ENCODE data around the gene GRIP2.

The GRIP2 gene

GRCh38 chr3:14457999-14458398 lies 82.1 kb downstream of the GRIP2 start:
- DNase-seq: no peak
- H2BK15ac ChIP-seq (ENCODE audit: low read depth, poor library complexity, severe bottlenecking): no peak overlapping the region
- peaks cover 73% of the 10 kb centered on the region for H3K4me1 ChIP-seq (ENCODE audit: control insufficient read depth, insufficient read depth, low read depth, low read length)
- peak overlapping the region; percentile 12 for H3K4me2 ChIP-seq (ENCODE audit: low read length, poor library complexity, severe bottlenecking)
- no peaks in the 10 kb centered on the region for H3K9me3 ChIP-seq (ENCODE audit: control insufficient read depth, low read length)
- no peak overlapping the region for H3K4ac ChIP-seq (ENCODE audit: low read depth in 1 of 2, low read length in 2 of 2)
- peak overlapping the region; percentile 77 for H2BK5ac ChIP-seq (ENCODE audit: low read depth, low read length, poor library complexity, severe bottlenecking)
- no peak overlapping the region for H3K14ac ChIP-seq (ENCODE audit: low read length in 2 of 2)
- no peak overlapping the region for H2BK120ac ChIP-seq (ENCODE audit: low read depth, low read length)
- H3K9ac ChIP-seq (ENCODE audit: low read length): no peak overlapping the region
- H3K27me3 ChIP-seq (ENCODE audit: control insufficient read depth in 1 of 2, insufficient read depth in 1 of 2, low read length in 2 of 2): no peaks in the 10 kb centered on the region
- H3K36me3 ChIP-seq (ENCODE audit: control insufficient read depth in 1 of 2, insufficient read depth in 2 of 2, low read depth in 1 of 2, low read length in 2 of 2): peaks cover 36 to 68% of the 10 kb centered on the region in 2 experiments
- H3K23ac ChIP-seq (ENCODE audit: low read length in 2 of 2): no peak overlapping the region
- no peak overlapping the region for H4K91ac ChIP-seq (ENCODE audit: low read length)
- peak overlapping the region; percentile 83 for H2AK5ac ChIP-seq (ENCODE audit: low read length, severe bottlenecking)
- no peak overlapping the region for H4K8ac ChIP-seq (ENCODE audit: low read length)
- H3K18ac ChIP-seq (ENCODE audit: low read depth in 1 of 2, low read length in 2 of 2): peak overlapping the region in 1 of 2 experiments; percentile 22
- H2AFZ ChIP-seq (ENCODE audit: low read depth, low read length): no peak overlapping the region
- 79% methylated on average over 8 of the region's 9 CpGs for WGBS
- H3K27ac ChIP-seq (ENCODE audit: low read length, poor library complexity, severe bottlenecking): peak overlapping the region; percentile 94
- no peak overlapping the region for H3K4me3 ChIP-seq (ENCODE audit: insufficient read depth in 1 of 2, low read depth in 1 of 2, low read length in 2 of 2)
- H3K79me1 ChIP-seq (replicated peaks; ENCODE audit: low read length, poor library complexity, severe bottlenecking): peaks cover 13% of the 10 kb centered on the region
- no peak overlapping the region for H2BK12ac ChIP-seq (ENCODE audit: low read length in 2 of 2)

GRCh38 chr3:14457481-14457880 lies 82.7 kb downstream of the GRIP2 start:
- H2BK5ac ChIP-seq (ENCODE audit: low read depth, low read length, poor library complexity, severe bottlenecking): no peak overlapping the region
- H2AFZ ChIP-seq (ENCODE audit: low read depth, low read length): no peak overlapping the region
- H3K27me3 ChIP-seq (ENCODE audit: control insufficient read depth in 1 of 2, insufficient read depth in 1 of 2, low read length in 2 of 2): no peaks in the 10 kb centered on the region
- H3K14ac ChIP-seq (ENCODE audit: low read length in 2 of 2): no peak overlapping the region
- H4K8ac ChIP-seq (ENCODE audit: low read length): no peak overlapping the region
- H3K4me2 ChIP-seq (ENCODE audit: low read length, poor library complexity, severe bottlenecking): no peak overlapping the region
- no peak overlapping the region for H3K4me3 ChIP-seq (ENCODE audit: insufficient read depth in 1 of 2, low read depth in 1 of 2, low read length in 2 of 2)
- 95% methylated on average over 5 of the region's 5 CpGs for WGBS
- H3K23ac ChIP-seq (ENCODE audit: low read length in 2 of 2): no peak overlapping the region
- H3K18ac ChIP-seq (ENCODE audit: low read depth in 1 of 2, low read length in 2 of 2): no peak overlapping the region
- no peak overlapping the region for H2BK120ac ChIP-seq (ENCODE audit: low read depth, low read length)
- no peak overlapping the region for H2BK12ac ChIP-seq (ENCODE audit: low read length in 2 of 2)
- H4K91ac ChIP-seq (ENCODE audit: low read length): no peak overlapping the region
- no peak for DNase-seq
- peaks cover 71% of the 10 kb centered on the region for H3K4me1 ChIP-seq (ENCODE audit: control insufficient read depth, insufficient read depth, low read depth, low read length)
- no peaks in the 10 kb centered on the region for H3K9me3 ChIP-seq (ENCODE audit: control insufficient read depth, low read length)
- H3K36me3 ChIP-seq (ENCODE audit: control insufficient read depth in 1 of 2, insufficient read depth in 2 of 2, low read depth in 1 of 2, low read length in 2 of 2): peaks cover 31 to 65% of the 10 kb centered on the region in 2 experiments
- H3K9ac ChIP-seq (ENCODE audit: low read length): no peak overlapping the region
- no peak overlapping the region for H3K4ac ChIP-seq (ENCODE audit: low read depth in 1 of 2, low read length in 2 of 2)
- peaks cover 12% of the 10 kb centered on the region for H3K79me1 ChIP-seq (replicated peaks; ENCODE audit: low read length, poor library complexity, severe bottlenecking)
- peak overlapping the region; percentile 94 for H3K27ac ChIP-seq (ENCODE audit: low read length, poor library complexity, severe bottlenecking)
- no peak overlapping the region for H2BK15ac ChIP-seq (ENCODE audit: low read depth, poor library complexity, severe bottlenecking)
- H2AK5ac ChIP-seq (ENCODE audit: low read length, severe bottlenecking): peak overlapping the region; percentile 58

GRCh38 chr3:14456794-14457193 lies 83.3 kb downstream of the GRIP2 start:
- Histone ChIP-seq H4K8ac (ENCODE audit: low read length) (no peak overlapping the region), H3K4me3 (ENCODE audit: insufficient read depth in 1 of 2, low read depth in 1 of 2, low read length in 2 of 2) (no peak overlapping the region), H3K4ac (ENCODE audit: low read depth in 1 of 2, low read length in 2 of 2) (no peak overlapping the region), H2BK15ac (ENCODE audit: low read depth, poor library complexity, severe bottlenecking) (peak overlapping the region; percentile 55), H2AK5ac (ENCODE audit: low read length, severe bottlenecking) (peak overlapping the region; percentile 40), H3K14ac (ENCODE audit: low read length in 2 of 2) (no peak overlapping the region), H2BK12ac (ENCODE audit: low read length in 2 of 2) (peak overlapping the region in 1 of 2 experiments; percentile 30), H3K27ac (ENCODE audit: low read length, poor library complexity, severe bottlenecking) (peak overlapping the region; percentile 7), H2AFZ (ENCODE audit: low read depth, low read length) (no peak overlapping the region), H3K27me3 (ENCODE audit: control insufficient read depth in 1 of 2, insufficient read depth in 1 of 2, low read length in 2 of 2) (no peaks in the 10 kb centered on the region), H3K4me2 (ENCODE audit: low read length, poor library complexity, severe bottlenecking) (no peak overlapping the region), H3K9me3 (ENCODE audit: control insufficient read depth, low read length) (no peaks in the 10 kb centered on the region), H2BK5ac (ENCODE audit: low read depth, low read length, poor library complexity, severe bottlenecking) (no peak overlapping the region), H3K36me3 (ENCODE audit: control insufficient read depth in 1 of 2, insufficient read depth in 2 of 2, low read depth in 1 of 2, low read length in 2 of 2) (peaks cover 30 to 65% of the 10 kb centered on the region in 2 experiments), H3K23ac (ENCODE audit: low read length in 2 of 2) (no peak overlapping the region), H3K4me1 (ENCODE audit: control insufficient read depth, insufficient read depth, low read depth, low read length) (peaks cover 72% of the 10 kb centered on the region), H3K79me1 (replicated peaks; ENCODE audit: low read length, poor library complexity, severe bottlenecking) (peaks cover 12% of the 10 kb centered on the region), H2BK120ac (ENCODE audit: low read depth, low read length) (no peak overlapping the region), H3K18ac (ENCODE audit: low read depth in 1 of 2, low read length in 2 of 2) (peak overlapping the region in 1 of 2 experiments; percentile 35), H4K91ac (ENCODE audit: low read length) (no peak overlapping the region), H3K9ac (ENCODE audit: low read length) (no peak overlapping the region)
- no peak for DNase-seq
- WGBS: 95% methylated on average over 8 of the region's 8 CpGs

- WGBS: 96% methylated on average over 6 of the region's 6 CpGs
- H3K9me3 ChIP-seq (ENCODE audit: control insufficient read depth, low read length): no peaks in the 10 kb centered on the region
- no peak overlapping the region for H2BK5ac ChIP-seq (ENCODE audit: low read depth, low read length, poor library complexity, severe bottlenecking)
- no peak overlapping the region for H3K9ac ChIP-seq (ENCODE audit: low read length)
- H2BK120ac ChIP-seq (ENCODE audit: low read depth, low read length): no peak overlapping the region
- H2AK5ac ChIP-seq (ENCODE audit: low read length, severe bottlenecking): no peak overlapping the region
- H3K4ac ChIP-seq (ENCODE audit: low read depth in 1 of 2, low read length in 2 of 2): no peak overlapping the region
- H2BK15ac ChIP-seq (ENCODE audit: low read depth, poor library complexity, severe bottlenecking): no peak overlapping the region
- no peak overlapping the region for H3K27ac ChIP-seq (ENCODE audit: low read length, poor library complexity, severe bottlenecking)
- no peak overlapping the region for H3K4me3 ChIP-seq (ENCODE audit: insufficient read depth in 1 of 2, low read depth in 1 of 2, low read length in 2 of 2)
- no peak overlapping the region for H3K18ac ChIP-seq (ENCODE audit: low read depth in 1 of 2, low read length in 2 of 2)
- H3K79me1 ChIP-seq (replicated peaks; ENCODE audit: low read length, poor library complexity, severe bottlenecking): peaks cover 12% of the 10 kb centered on the region
- no peak overlapping the region for H2BK12ac ChIP-seq (ENCODE audit: low read length in 2 of 2)
- H3K4me1 ChIP-seq (ENCODE audit: control insufficient read depth, insufficient read depth, low read depth, low read length): peaks cover 68% of the 10 kb centered on the region
- no peak for DNase-seq
- peaks cover 33 to 65% of the 10 kb centered on the region in 2 experiments for H3K36me3 ChIP-seq (ENCODE audit: control insufficient read depth in 1 of 2, insufficient read depth in 2 of 2, low read depth in 1 of 2, low read length in 2 of 2)
- H3K14ac ChIP-seq (ENCODE audit: low read length in 2 of 2): no peak overlapping the region
- no peak overlapping the region for H4K8ac ChIP-seq (ENCODE audit: low read length)
- no peak overlapping the region for H4K91ac ChIP-seq (ENCODE audit: low read length)
- H3K27me3 ChIP-seq (ENCODE audit: control insufficient read depth in 1 of 2, insufficient read depth in 1 of 2, low read length in 2 of 2): no peaks in the 10 kb centered on the region
- H2AFZ ChIP-seq (ENCODE audit: low read depth, low read length): no peak overlapping the region
- no peak overlapping the region for H3K23ac ChIP-seq (ENCODE audit: low read length in 2 of 2)
- H3K4me2 ChIP-seq (ENCODE audit: low read length, poor library complexity, severe bottlenecking): no peak overlapping the region
Observed at GRCh38 chr3:14455571-14456317, 84.4 kb downstream of the GRIP2 start.

Data from mesenchymal stem cell (in vitro differentiated cells and primary cell).